AG04450 (cell line): Measurements from ENCODE around the gene NAE1. TPM values are rescaled to one million over a fixed set of nuclear protein-coding genes. Genes with fewer than 3 reads are reported as not detected.

Source experiments
- CTCF ChIA-PET: fragments of 300-600, 350-600 bp; formaldehyde crosslinking; extraction: SDS; loops from one replicate; lab custom pipeline; 2022; ENCODE audit warnings: antibody characterized with exemption, inconsistent platforms; lab: Charles Lee
- POLR2A ChIA-PET: fragments of 350-600 bp; formaldehyde crosslinking; extraction: SDS; loops from one replicate; lab custom pipeline; 2021; ENCODE audit warnings: antibody characterized with exemption, inconsistent platforms; lab: Yijun Ruan, JAX
- DNase-seq: peaks from one replicate; pipeline ENCODE4 v3.0.0-alpha.2; 2011; ENCODE audit warnings: low read depth, low spot score
- H3K27ac ChIP-seq: one replicate; pipeline ENCODE4 v1.5.1; 2012; ENCODE audit warnings: low read depth, low read length, control low read depth
- H3K27me3 ChIP-seq: one replicate; pipeline ENCODE4 v1.6.0; 2012; ENCODE audit warnings: low read length; ENCODE audit not compliant: control insufficient read depth, insufficient read depth
- H3K4me3 ChIP-seq: 2 replicates; pipeline ENCODE4 v1.5.1; 2011; ENCODE audit warnings: mild to moderate bottlenecking, low read depth, low read length, control low read depth
- H3K9me3 ChIP-seq: 2 replicates; pipeline ENCODE4 v1.5.1; 2012; ENCODE audit warnings: low read length; ENCODE audit not compliant: control insufficient read depth, insufficient read depth
- polyA plus RNA-seq: library from polyadenylated mRNA; depleted of rRNA; stranded (reverse); fragments of >200 nt; gene quantifications from 2 replicates; pipeline ENCODE4 v1.2.3, GENCODE V29; 2011
- TF ChIP-seq, protein P1 (sequence below): IDR thresholded peaks from 2 replicates; pipeline ENCODE4 v1.5.1; 2011; ENCODE audit warnings: low read depth, low read length, control low read depth, inconsistent platforms

Gene NAE1
- polyA plus RNA-seq, 1 experiment, result 49.8 TPM

DNA sequence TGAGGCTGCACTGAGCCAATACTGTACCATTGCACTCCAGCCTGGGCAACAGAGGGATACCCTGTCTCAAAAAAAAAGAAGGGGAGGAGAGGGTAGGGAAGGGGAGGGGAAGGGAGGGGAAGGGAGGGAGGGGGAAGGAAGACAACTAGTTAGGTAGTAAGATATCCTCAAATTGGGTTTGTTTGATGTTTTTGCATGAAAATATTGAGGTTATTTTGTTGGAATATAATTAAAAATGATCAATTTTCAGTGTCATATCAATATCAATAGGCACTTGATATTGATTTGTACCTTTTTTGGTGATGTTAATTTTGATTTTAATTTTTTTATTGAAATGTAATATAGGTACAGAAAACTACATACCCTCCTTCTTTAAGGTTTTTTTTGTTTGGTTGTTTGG lies 32.9 kb upstream of the NAE1 start:
- ChIA-PET CTCF (interaction anchor here (0.8 kb wide), 1 partner anchor 33 kb away, joined by 5 read pairs; the partner anchor contains the start of gene NAE1), POLR2A (no interaction called here)
- Histone ChIP-seq H3K27me3 (no peaks in the 10 kb centered on the region), H3K27ac (no peak overlapping the region), H3K4me3 (no peak overlapping the region), H3K9me3 (no peaks in the 10 kb centered on the region)
- DNase-seq, result no peak
- TF ChIP-seq, protein P1, sequence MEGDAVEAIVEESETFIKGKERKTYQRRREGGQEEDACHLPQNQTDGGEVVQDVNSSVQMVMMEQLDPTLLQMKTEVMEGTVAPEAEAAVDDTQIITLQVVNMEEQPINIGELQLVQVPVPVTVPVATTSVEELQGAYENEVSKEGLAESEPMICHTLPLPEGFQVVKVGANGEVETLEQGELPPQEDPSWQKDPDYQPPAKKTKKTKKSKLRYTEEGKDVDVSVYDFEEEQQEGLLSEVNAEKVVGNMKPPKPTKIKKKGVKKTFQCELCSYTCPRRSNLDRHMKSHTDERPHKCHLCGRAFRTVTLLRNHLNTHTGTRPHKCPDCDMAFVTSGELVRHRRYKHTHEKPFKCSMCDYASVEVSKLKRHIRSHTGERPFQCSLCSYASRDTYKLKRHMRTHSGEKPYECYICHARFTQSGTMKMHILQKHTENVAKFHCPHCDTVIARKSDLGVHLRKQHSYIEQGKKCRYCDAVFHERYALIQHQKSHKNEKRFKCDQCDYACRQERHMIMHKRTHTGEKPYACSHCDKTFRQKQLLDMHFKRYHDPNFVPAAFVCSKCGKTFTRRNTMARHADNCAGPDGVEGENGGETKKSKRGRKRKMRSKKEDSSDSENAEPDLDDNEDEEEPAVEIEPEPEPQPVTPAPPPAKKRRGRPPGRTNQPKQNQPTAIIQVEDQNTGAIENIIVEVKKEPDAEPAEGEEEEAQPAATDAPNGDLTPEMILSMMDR, result no peak

DNA sequence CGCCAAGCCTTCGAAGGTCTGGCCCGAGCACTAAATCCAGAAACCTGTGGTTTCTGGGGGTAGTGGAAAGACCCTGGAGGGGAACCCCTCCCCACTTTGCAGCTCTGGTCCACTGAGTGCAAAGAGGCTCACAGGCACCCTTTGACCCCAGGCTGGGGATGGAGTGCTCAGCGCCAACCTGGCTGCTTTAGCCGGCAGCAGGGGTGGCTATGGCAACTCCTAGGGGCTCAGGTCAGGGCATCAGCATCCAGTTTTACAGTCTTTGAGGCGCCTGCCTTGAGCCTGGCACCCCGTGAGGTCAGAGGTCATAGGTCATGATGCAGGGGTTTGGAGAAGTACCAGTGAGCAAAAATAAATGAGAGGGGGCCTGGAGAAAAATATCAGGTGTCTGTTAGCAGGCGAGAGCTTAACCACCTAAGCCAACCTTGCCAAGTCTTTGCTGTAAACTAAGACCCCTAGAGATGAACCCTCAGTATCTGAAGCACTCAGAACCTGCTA lies 31.3 kb upstream of the NAE1 start:
- Histone ChIP-seq H3K9me3 (no peaks in the 10 kb centered on the region), H3K27me3 (peaks cover 1% of the 10 kb centered on the region), H3K27ac (no peak overlapping the region), H3K4me3 (no peak overlapping the region)
- POLR2A ChIA-PET, result no interaction called here
- DNase-seq, result no peak
- TF ChIP-seq, protein P1, result no peak
- CTCF ChIA-PET, result interaction anchor here (1.3 to 1.5 kb wide), 2 partner anchors 11 to 32 kb away, joined by 6 to 8 read pairs; partner anchors contain the start of gene NAE1

DNA sequence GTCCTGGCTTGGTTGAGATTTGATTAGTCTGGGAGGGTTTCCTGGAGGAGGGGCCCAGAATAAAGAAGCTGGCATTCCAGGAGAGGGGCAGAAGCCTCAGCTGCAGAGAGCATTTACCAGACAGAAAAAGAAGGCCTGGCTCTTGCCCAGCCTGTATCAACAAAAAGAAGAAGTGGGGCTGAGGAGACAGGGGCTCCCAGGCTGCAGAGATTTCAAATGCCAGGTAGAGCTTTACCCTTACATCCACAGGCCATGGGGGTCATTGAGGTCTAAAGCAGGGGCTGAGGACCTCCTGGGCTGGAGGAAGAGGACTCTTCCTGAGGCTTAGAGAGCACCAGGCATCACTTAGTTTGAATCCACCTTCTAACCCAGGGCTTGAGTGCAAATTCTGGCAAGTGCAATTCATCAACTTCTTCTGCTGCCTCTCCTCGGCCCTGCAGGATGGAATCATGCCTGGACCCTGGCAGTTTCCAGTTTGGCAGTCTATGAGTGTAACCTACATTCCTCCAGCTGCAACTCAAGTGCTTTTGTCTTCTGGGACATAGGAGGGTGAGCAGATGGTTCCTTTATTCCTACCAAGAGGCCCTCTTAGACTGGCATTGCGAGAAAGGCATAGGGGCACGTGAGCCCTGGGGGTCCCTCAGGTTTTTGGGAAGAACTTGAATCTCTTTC lies 28.8 kb upstream of the NAE1 start:
- no peak for DNase-seq
- H3K27me3 ChIP-seq, result peaks cover 8% of the 10 kb centered on the region
- TF ChIP-seq, protein P1, result no peak
- H3K4me3 ChIP-seq, result no peak overlapping the region
- POLR2A ChIA-PET, result no interaction called here
- H3K9me3 ChIP-seq, result no peaks in the 10 kb centered on the region
- H3K27ac ChIP-seq, result no peak overlapping the region
- CTCF ChIA-PET, result interaction anchor here (0.6 to 6.7 kb wide), 5 partner anchors 9 to 108 kb away, joined by 3 to 54 read pairs (median 7); partner anchors contain the start of gene NAE1

DNA sequence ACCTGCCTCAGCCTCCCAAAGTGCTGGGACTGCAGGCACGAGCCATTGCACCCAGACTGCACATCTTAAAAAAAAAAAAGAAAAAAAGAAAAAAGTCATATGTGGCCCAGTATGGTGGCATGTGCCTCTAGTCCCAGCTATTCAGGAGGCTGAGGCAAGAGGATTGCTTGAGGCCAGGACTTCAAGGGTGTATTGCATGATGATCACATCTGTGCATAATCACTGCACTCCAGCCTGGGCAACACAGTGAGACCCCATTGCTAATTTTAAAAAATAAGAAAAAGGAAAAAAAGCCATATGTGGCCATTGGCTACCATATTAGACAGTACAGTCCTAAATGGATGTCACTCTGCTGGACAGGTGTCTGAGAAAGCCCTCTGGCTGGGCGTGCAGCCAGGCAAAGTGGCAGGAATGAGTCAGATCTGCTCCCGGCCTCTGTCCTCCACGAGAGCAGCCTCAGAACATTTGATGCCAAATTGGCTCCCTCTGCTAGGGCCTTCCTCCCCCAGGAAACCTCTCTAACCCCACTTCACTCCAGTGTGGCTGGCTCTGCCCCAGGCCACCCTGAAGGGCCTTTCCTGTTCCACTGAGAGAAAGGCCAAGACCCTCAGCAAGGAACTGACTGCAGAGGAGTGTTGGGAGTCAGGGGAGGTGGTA lies 28.1 kb upstream of the NAE1 start:
- no peaks in the 10 kb centered on the region for H3K9me3 ChIP-seq
- H3K27ac ChIP-seq, result no peak overlapping the region
- DNase-seq, result no peak
- ChIA-PET POLR2A (no interaction called here), CTCF (interaction anchor here (0.7 to 6.7 kb wide), 5 partner anchors 9 to 140 kb away, joined by 4 to 54 read pairs (median 7); partner anchors contain the start of gene NAE1)
- H3K4me3 ChIP-seq, result no peak overlapping the region
- peaks cover 8% of the 10 kb centered on the region for H3K27me3 ChIP-seq
- TF ChIP-seq, protein P1, result no peak

DNA sequence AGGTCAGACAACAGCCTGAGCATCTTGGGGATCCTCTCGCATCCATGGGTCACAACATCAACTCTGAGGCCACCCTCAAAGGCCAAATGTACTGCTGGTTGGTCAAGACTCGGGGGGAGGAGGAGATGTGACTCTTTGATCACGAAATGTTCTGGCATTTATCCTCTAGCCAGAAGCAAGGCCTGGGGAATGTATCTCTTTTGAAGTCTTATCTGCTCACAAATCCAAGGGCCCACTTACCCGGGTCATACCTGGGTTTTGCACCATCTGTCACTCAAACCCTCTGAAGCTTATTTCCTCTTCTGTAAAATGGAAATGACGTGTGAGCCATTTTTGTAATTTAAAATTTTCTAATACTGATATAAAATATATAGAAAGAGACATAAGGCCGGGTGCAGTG lies 26.7 kb upstream of the NAE1 start:
- POLR2A ChIA-PET, result no interaction called here

More for the DNA sequence above, 26.7 kb upstream of the NAE1 start:
- H3K27me3 ChIP-seq, result peaks cover 8% of the 10 kb centered on the region
- H3K9me3 ChIP-seq, result no peaks in the 10 kb centered on the region
- H3K27ac ChIP-seq, result no peak overlapping the region
- CTCF ChIA-PET, result interaction anchor here (1.3 to 6.7 kb wide), 3 partner anchors 11 to 27 kb away, joined by 4 to 54 read pairs (median 18); partner anchors contain the start of gene NAE1
- TF ChIP-seq, protein P1, result no peak
- H3K4me3 ChIP-seq, result no peak overlapping the region
- DNase-seq, result no peak
